Panc1 (cell line): ENCODE data around the gene AKAP8L. TPM values are rescaled to one million over a fixed set of nuclear protein-coding genes. Genes with fewer than 3 reads are reported as not detected.

ENCODE experiments used
- ATAC-seq: fragments of 200-7000 bp; cut with Tn5 transposase; 2 replicates; pipeline ENCODE4 v1.9.1; 2020; ENCODE audit warnings: mild to moderate bottlenecking, moderate library complexity
- BruUV-seq: library from RNA; stranded (reverse); fragments of 400-500 nt; replicated peaks from 2 replicates; lab custom pipeline; 2021; lab: Mats Ljungman, UMichigan
- CTCF ChIA-PET: fragments of 300-600 bp; sonication (Branson Sonifier 250); formaldehyde crosslinking; loops from one replicate; lab custom pipeline; 2022; ENCODE audit warnings: antibody characterized with exemption; lab: Charles Lee
- POLR2A ChIA-PET: fragments of 300-600 bp; sonication (Branson Sonifier 250); formaldehyde crosslinking; loops from one replicate; lab custom pipeline; 2022; ENCODE audit warnings: antibody characterized with exemption; lab: Charles Lee
- DNase-seq: peaks from one replicate; pipeline ENCODE4 v3.0.0-alpha.2; 2010; ENCODE audit warnings: low read depth, low spot score
- H3K27ac ChIP-seq: 2 replicates; pipeline ENCODE4 v1.5.1; 2011; ENCODE audit warnings: mild to moderate bottlenecking, low read length, inconsistent platforms
- H3K27me3 ChIP-seq: fragments of 200-500 bp; sonication (Bioruptor generic); 2 replicates; pipeline ENCODE4 v1.6.0; 2014; ENCODE audit warnings: low read length, inconsistent platforms; ENCODE audit not compliant: control insufficient read depth, insufficient read depth
- H3K36me3 ChIP-seq: fragments of 200-500 bp; sonication (Bioruptor generic); 2 replicates; pipeline ENCODE4 v1.5.1; 2014; ENCODE audit warnings: inconsistent platforms, mild to moderate bottlenecking, low read length, moderate library complexity; ENCODE audit not compliant: control insufficient read depth, insufficient read depth
- H3K4me1 ChIP-seq: 2 replicates; pipeline ENCODE4 v1.5.1; 2011; ENCODE audit warnings: inconsistent platforms, mild to moderate bottlenecking, low read length, moderate library complexity; ENCODE audit not compliant: control insufficient read depth, insufficient read depth
- H3K4me3 ChIP-seq, 2 experiments: 2 replicates each; pipeline ENCODE4 v1.5.1; 2011 to 2012; ENCODE audit warnings: low read depth in 2 of 2, low read length in 2 of 2, mild to moderate bottlenecking in 2 of 2, inconsistent platforms in 1 of 2, moderate library complexity in 1 of 2
- H3K9me3 ChIP-seq: fragments of 200-500 bp; sonication (Bioruptor generic); 2 replicates; pipeline ENCODE4 v1.5.1; 2014; ENCODE audit warnings: low read depth, mild to moderate bottlenecking, inconsistent platforms, low read length, moderate library complexity; ENCODE audit not compliant: control insufficient read depth, insufficient read depth
- POLR2AphosphoS5 ChIP-seq: IDR thresholded peaks from 2 replicates; pipeline ENCODE4 v1.6.1; 2012; ENCODE audit warnings: mild to moderate bottlenecking, low read depth, low read length, moderate library complexity
- SIN3A ChIP-seq: IDR thresholded peaks from 2 replicates; pipeline ENCODE4 v1.6.1; 2012; ENCODE audit warnings: low read depth, mild to moderate bottlenecking, low read length, moderate library complexity, borderline replicate concordance; ENCODE audit not compliant: insufficient read depth
- TCF7L2 ChIP-seq: IDR thresholded peaks from 2 replicates; pipeline ENCODE4 v1.6.1; 2011; ENCODE audit warnings: mild to moderate bottlenecking, low read depth, low read length, inconsistent platforms
- in situ Hi-C: cut with HindIII; loops from 2 replicates; pipeline ENCODE4 v1.10.0; 2016; ENCODE audit warnings: low sequenced_read_pairs, low pct_unique_long_range_greater_than_20kb
- intact Hi-C: fragments of 100-400 bp; cut with micrococcal nuclease; formaldehyde crosslinking; loops from one replicate; pipeline ENCODE4 v1.10.0; 2022; ENCODE audit not compliant: unreplicated experiment
- total RNA-seq: library from RNA; stranded (reverse); gene quantifications from one replicate; pipeline ENCODE4 v1.2.1, GENCODE V29; 2021; ENCODE audit not compliant: unreplicated experiment
- TF ChIP-seq, protein P1 (sequence below): fragments of 450-650 bp; IDR thresholded peaks from 2 replicates; pipeline ENCODE4 v1.5.1; 2017; ENCODE audit warnings: mild to moderate bottlenecking
- TF ChIP-seq, protein P2 (sequence below), 2 experiments: IDR thresholded peaks; 2 replicates each; pipeline ENCODE4 v1.6.1; 2011 to 2012; ENCODE audit warnings: low read depth in 2 of 2, control low read depth in 1 of 2, low read length in 1 of 2, mild to moderate bottlenecking in 1 of 2, moderate library complexity in 1 of 2; ENCODE audit not compliant: insufficient read depth in 1 of 2

Gene AKAP8L
- total RNA-seq, 1 experiment from 2014 or later, result 65.5 TPM

DNA sequence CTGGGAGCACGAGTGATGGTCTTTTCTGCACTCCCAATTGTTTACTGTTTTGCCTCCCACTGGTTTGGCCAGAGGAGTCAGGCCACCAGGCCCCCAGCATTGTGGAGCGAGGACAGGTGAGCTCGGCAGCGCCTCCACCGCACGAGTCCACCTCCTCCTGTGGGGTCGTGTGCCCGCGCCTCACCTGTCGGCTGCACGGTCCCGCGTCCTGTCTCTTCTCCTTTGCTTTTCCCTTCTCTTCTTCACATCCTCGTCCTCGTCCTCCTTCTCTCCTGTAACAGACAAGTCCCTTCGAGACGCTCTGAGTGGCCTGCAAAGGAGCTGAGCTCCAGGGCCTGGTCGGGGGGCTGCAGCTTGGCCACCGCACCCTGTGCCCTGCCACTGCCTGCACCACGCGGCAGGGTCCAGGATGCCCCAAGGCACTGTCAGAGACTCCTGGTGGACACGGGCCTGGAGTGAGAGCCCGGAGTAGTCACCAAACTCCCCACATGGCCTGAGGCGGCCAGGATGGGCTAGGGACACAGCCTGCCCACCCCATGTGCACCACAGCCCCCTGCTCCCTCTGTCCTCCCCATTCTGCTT is 50.6 kb downstream of the AKAP8L start:
- intact Hi-C loops (no loop called here), in situ Hi-C loops (no loop called here)
- BruUV-seq, result no TSS peak
- Histone ChIP-seq H3K36me3 (no peaks in the 10 kb centered on the region), H3K4me3 (no peak overlapping the region), H3K27me3 (no peaks in the 10 kb centered on the region), H3K4me1 (no peaks in the 10 kb centered on the region), H3K27ac (no peak overlapping the region), H3K9me3 (no peaks in the 10 kb centered on the region)
- TF ChIP-seq, protein P1, sequence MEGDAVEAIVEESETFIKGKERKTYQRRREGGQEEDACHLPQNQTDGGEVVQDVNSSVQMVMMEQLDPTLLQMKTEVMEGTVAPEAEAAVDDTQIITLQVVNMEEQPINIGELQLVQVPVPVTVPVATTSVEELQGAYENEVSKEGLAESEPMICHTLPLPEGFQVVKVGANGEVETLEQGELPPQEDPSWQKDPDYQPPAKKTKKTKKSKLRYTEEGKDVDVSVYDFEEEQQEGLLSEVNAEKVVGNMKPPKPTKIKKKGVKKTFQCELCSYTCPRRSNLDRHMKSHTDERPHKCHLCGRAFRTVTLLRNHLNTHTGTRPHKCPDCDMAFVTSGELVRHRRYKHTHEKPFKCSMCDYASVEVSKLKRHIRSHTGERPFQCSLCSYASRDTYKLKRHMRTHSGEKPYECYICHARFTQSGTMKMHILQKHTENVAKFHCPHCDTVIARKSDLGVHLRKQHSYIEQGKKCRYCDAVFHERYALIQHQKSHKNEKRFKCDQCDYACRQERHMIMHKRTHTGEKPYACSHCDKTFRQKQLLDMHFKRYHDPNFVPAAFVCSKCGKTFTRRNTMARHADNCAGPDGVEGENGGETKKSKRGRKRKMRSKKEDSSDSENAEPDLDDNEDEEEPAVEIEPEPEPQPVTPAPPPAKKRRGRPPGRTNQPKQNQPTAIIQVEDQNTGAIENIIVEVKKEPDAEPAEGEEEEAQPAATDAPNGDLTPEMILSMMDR, result no peak
- TF ChIP-seq SIN3A (no peak), POLR2AphosphoS5 (no peak), TCF7L2 (no peak)
- TF ChIP-seq, protein P2, sequence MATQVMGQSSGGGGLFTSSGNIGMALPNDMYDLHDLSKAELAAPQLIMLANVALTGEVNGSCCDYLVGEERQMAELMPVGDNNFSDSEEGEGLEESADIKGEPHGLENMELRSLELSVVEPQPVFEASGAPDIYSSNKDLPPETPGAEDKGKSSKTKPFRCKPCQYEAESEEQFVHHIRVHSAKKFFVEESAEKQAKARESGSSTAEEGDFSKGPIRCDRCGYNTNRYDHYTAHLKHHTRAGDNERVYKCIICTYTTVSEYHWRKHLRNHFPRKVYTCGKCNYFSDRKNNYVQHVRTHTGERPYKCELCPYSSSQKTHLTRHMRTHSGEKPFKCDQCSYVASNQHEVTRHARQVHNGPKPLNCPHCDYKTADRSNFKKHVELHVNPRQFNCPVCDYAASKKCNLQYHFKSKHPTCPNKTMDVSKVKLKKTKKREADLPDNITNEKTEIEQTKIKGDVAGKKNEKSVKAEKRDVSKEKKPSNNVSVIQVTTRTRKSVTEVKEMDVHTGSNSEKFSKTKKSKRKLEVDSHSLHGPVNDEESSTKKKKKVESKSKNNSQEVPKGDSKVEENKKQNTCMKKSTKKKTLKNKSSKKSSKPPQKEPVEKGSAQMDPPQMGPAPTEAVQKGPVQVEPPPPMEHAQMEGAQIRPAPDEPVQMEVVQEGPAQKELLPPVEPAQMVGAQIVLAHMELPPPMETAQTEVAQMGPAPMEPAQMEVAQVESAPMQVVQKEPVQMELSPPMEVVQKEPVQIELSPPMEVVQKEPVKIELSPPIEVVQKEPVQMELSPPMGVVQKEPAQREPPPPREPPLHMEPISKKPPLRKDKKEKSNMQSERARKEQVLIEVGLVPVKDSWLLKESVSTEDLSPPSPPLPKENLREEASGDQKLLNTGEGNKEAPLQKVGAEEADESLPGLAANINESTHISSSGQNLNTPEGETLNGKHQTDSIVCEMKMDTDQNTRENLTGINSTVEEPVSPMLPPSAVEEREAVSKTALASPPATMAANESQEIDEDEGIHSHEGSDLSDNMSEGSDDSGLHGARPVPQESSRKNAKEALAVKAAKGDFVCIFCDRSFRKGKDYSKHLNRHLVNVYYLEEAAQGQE (IDR thresholded peaks at IDR 0.05; ENCODE audit: insufficient read depth in 1 of 2, low read depth in 2 of 2, low read length in 1 of 2), result no peak
- ChIA-PET CTCF (no interaction called here), POLR2A (no interaction called here)
- DNase-seq (no peak), ATAC-seq (no peak)

DNA sequence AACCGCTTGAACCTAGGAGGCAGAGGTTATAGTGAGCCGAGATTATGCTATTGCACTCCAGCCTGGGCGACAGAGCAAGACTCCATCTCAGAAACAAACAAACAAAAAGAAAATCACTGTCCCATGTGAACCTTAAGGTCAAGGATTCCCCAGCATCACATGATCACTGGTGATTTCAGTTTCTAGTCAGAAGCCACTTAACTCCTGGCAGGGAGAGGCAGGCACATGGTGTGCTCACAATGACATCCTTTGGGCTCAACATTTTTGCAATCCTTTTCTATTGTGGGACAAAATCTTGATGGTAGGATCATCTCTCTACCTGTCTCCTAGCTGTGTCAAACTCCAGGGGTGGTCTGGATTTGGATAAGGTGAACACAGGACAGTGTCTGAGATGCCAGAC is 51.3 kb downstream of the AKAP8L start:
- in situ Hi-C loops (no loop called here), intact Hi-C loops (no loop called here)
- no peak overlapping the region for H3K27ac ChIP-seq
- no peak overlapping the region for H3K4me3 ChIP-seq
- H3K36me3 ChIP-seq, result no peaks in the 10 kb centered on the region
- no peaks in the 10 kb centered on the region for H3K27me3 ChIP-seq
- CTCF ChIA-PET, result no interaction called here
- TF ChIP-seq POLR2AphosphoS5, result no peak
- TF ChIP-seq SIN3A, result no peak
- TF ChIP-seq, protein P1, result no peak
- TF ChIP-seq, protein P2 (IDR thresholded peaks at IDR 0.05; ENCODE audit: insufficient read depth in 1 of 2, low read depth in 2 of 2, low read length in 1 of 2), result no peak
- TF ChIP-seq TCF7L2, result no peak
- no TSS peak for BruUV-seq
- ATAC-seq (no peak), DNase-seq (no peak)
- no peaks in the 10 kb centered on the region for H3K9me3 ChIP-seq
- POLR2A ChIA-PET, result no interaction called here
- no peaks in the 10 kb centered on the region for H3K4me1 ChIP-seq
